Measurements from ENCODE around the gene ECEL1.

The ECEL1 gene

GRCh38 chr2:232497348-232497747 lies 9.7 kb upstream of the ECEL1 start:
- no peak for DNase-seq (ENCODE audit: low read depth in 2 of 2)

GRCh38 chr2:232496501-232497270 lies 9.1 kb upstream of the ECEL1 start:
- DNase-seq (ENCODE audit: low read depth in 2 of 2) = no peak

- DNase-seq (ENCODE audit: low read depth in 2 of 2) = no peak
These were observed 7.7 kb upstream of the ECEL1 start for GRCh38 chr2:232495292-232495691.

GRCh38 chr2:232494542-232494941 lies 6.9 kb upstream of the ECEL1 start:
- no peak for DNase-seq (ENCODE audit: low read depth in 2 of 2)

- DNase-seq (ENCODE audit: low read depth in 2 of 2) = no peak
These were observed 6.3 kb upstream of the ECEL1 start for GRCh38 chr2:232493701-232494474.

- no peak for DNase-seq (ENCODE audit: low read depth in 2 of 2)
These were observed 5.5 kb upstream of the ECEL1 start for GRCh38 chr2:232492963-232493700.

- DNase-seq (ENCODE audit: low read depth in 2 of 2) = no peak
These were observed 4.7 kb upstream of the ECEL1 start for GRCh38 chr2:232492236-232492848.

- DNase-seq (ENCODE audit: low read depth in 2 of 2) = no peak
These were observed 3.6 kb upstream of the ECEL1 start for GRCh38 chr2:232491139-232491780.

- DNase-seq (ENCODE audit: low read depth in 2 of 2) = no peak
These were observed 2.8 kb upstream of the ECEL1 start for GRCh38 chr2:232490221-232491138.

- DNase-seq (ENCODE audit: low read depth in 2 of 2) = no peak
These were observed 2.0 kb upstream of the ECEL1 start for GRCh38 chr2:232489516-232490220.

GRCh38 chr2:232488721-232489300 lies 1.2 kb upstream of the ECEL1 start:
- DNase-seq (ENCODE audit: low read depth in 2 of 2) = no peak

- DNase-seq (ENCODE audit: low read depth in 2 of 2) = no peak
These were observed 570 bp upstream of the ECEL1 start for GRCh38 chr2:232488097-232488711.

GRCh38 chr2:232486558-232487384 lies 863 bp downstream of the ECEL1 start:
- no peak for DNase-seq (ENCODE audit: low read depth in 2 of 2)

GRCh38 chr2:232485757-232486557 lies 1.7 kb downstream of the ECEL1 start:
- DNase-seq (ENCODE audit: low read depth in 2 of 2) = no peak

GRCh38 chr2:232485348-232485756 lies 2.3 kb downstream of the ECEL1 start:
- DNase-seq (ENCODE audit: low read depth in 2 of 2) = no peak

- no peak for DNase-seq (ENCODE audit: low read depth in 2 of 2)
These were observed 2.8 kb downstream of the ECEL1 start for GRCh38 chr2:232484628-232485347.
